IMR-90 (cell line): Measurements from ENCODE around the gene ADGRV1. TPM values are rescaled to one million over a fixed set of nuclear protein-coding genes. Genes with fewer than 3 reads are reported as not detected.

ENCODE experiments used
- ATAC-seq: fragments of 200-7000 bp; cut with Tn5 transposase; 2 replicates; pipeline ENCODE4 v1.9.1; 2020; ENCODE audit warnings: low read depth, mild to moderate bottlenecking, moderate library complexity
- BruUV-seq: library from RNA; stranded (reverse); fragments of 400-500 nt; replicated peaks from 2 replicates; lab custom pipeline; 2021; lab: Mats Ljungman, UMichigan
- CTCF ChIA-PET: fragments of 300-600 bp; formaldehyde crosslinking; extraction: SDS; loops from one replicate; lab custom pipeline; 2021; ENCODE audit warnings: antibody characterized with exemption; lab: Yijun Ruan, JAX
- POLR2A ChIA-PET: fragments of 300-600 bp; sonication (Branson Sonifier 250); formaldehyde crosslinking; loops from one replicate; lab custom pipeline; 2022; ENCODE audit warnings: antibody characterized with exemption; ENCODE audit not compliant: unreplicated experiment; lab: Charles Lee
- DNase-seq: peaks from one replicate; pipeline ENCODE4 v3.0.0; 2013
- H2AFZ ChIP-seq: replicated peaks from 2 replicates; pipeline ENCODE3; 2013; ENCODE audit warnings: low read length, mild to moderate bottlenecking; ENCODE audit not compliant: poor library complexity
- H2AK5ac ChIP-seq: 2 replicates; pipeline ENCODE4 v1.6.1; 2013; ENCODE audit warnings: low read depth, low read length, inconsistent platforms
- H2AK9ac ChIP-seq: replicated peaks from 2 replicates; pipeline ENCODE3; 2013; ENCODE audit warnings: mild to moderate bottlenecking, low read depth, low read length, moderate library complexity; ENCODE audit not compliant: poor library complexity
- H2BK120ac ChIP-seq: 2 replicates; pipeline ENCODE4 v1.6.1; 2013; ENCODE audit warnings: low read depth, low read length, inconsistent platforms
- H2BK15ac ChIP-seq: 3 replicates; pipeline ENCODE4 v1.6.1; 2013; ENCODE audit warnings: low read depth, low read length, inconsistent platforms
- H2BK20ac ChIP-seq: 2 replicates; pipeline ENCODE4 v1.6.1; 2013; ENCODE audit warnings: low read depth, mild to moderate bottlenecking, inconsistent platforms, low read length, moderate library complexity
- H2BK5ac ChIP-seq: 2 replicates; pipeline ENCODE4 v1.6.1; 2013; ENCODE audit warnings: mild to moderate bottlenecking, low read depth, low read length, inconsistent platforms; ENCODE audit not compliant: poor library complexity, severe bottlenecking
- H3K14ac ChIP-seq: replicated peaks from 2 replicates; pipeline ENCODE4 v1.6.1; 2013; ENCODE audit warnings: low read depth, low read length, inconsistent platforms
- H3K18ac ChIP-seq: 2 replicates; pipeline ENCODE4 v1.6.1; 2013; ENCODE audit warnings: low read depth, low read length, control low read depth
- H3K23ac ChIP-seq: 2 replicates; pipeline ENCODE4 v1.6.1; 2013; ENCODE audit warnings: low read depth, low read length, inconsistent platforms
- H3K27ac ChIP-seq: 2 replicates; pipeline ENCODE4 v1.5.1; 2013; ENCODE audit warnings: mild to moderate bottlenecking, control low read depth, low read length; ENCODE audit not compliant: insufficient read depth
- H3K27me3 ChIP-seq: 2 replicates; pipeline ENCODE4 v1.6.1; 2013; ENCODE audit warnings: low read length; ENCODE audit not compliant: control insufficient read depth, insufficient read depth
- H3K36me3 ChIP-seq: 2 replicates; pipeline ENCODE4 v1.6.1; 2013; ENCODE audit warnings: low read length, mixed read lengths; ENCODE audit not compliant: control insufficient read depth, insufficient read depth
- H3K4ac ChIP-seq: 2 replicates; pipeline ENCODE4 v1.6.1; 2013; ENCODE audit warnings: low read depth, low read length, inconsistent platforms
- H3K4me1 ChIP-seq: 2 replicates; pipeline ENCODE4 v1.6.1; 2013; ENCODE audit warnings: low read length, mixed read lengths; ENCODE audit not compliant: control insufficient read depth, insufficient read depth
- H3K4me2 ChIP-seq: 2 replicates; pipeline ENCODE4 v1.6.1; 2013; ENCODE audit warnings: low read depth, mild to moderate bottlenecking, control low read depth, low read length, moderate library complexity
- H3K4me3 ChIP-seq: 2 replicates; pipeline ENCODE4 v1.5.1; 2013; ENCODE audit warnings: low read depth, mild to moderate bottlenecking, control low read depth, low read length, moderate library complexity; ENCODE audit not compliant: insufficient read depth
- H3K56ac ChIP-seq: 2 replicates; pipeline ENCODE4 v1.6.1; 2013; ENCODE audit warnings: low read length, inconsistent platforms; ENCODE audit not compliant: insufficient read depth; ENCODE audit errors: extremely low read depth
- H3K79me1 ChIP-seq, 2 experiments: 2 replicates each; pipeline ENCODE4 v1.6.1; 2013; ENCODE audit warnings: low read length in 2 of 2, inconsistent platforms in 1 of 2, low read depth in 1 of 2
- H3K9ac ChIP-seq: 2 replicates; pipeline ENCODE4 v1.6.1; 2013; ENCODE audit warnings: low read depth, low read length, control low read depth
- H3K9me1 ChIP-seq: 2 replicates; pipeline ENCODE4 v1.6.1; 2013; ENCODE audit warnings: low read length, inconsistent platforms; ENCODE audit not compliant: insufficient read depth
- H3K9me3 ChIP-seq: 2 replicates; pipeline ENCODE4 v1.6.1; 2013; ENCODE audit warnings: low read length; ENCODE audit not compliant: control insufficient read depth, insufficient read depth
- H4K20me1 ChIP-seq: 2 replicates; pipeline ENCODE4 v1.6.1; 2013; ENCODE audit warnings: low read length, inconsistent platforms; ENCODE audit not compliant: insufficient read depth
- H4K5ac ChIP-seq: 2 replicates; pipeline ENCODE4 v1.6.1; 2013; ENCODE audit warnings: mild to moderate bottlenecking, low read depth, low read length, control low read depth
- H4K8ac ChIP-seq, 2 experiments: 2 replicates each; pipeline ENCODE4 v1.6.1; 2013; ENCODE audit warnings: low read depth in 2 of 2, low read length in 2 of 2, control low read depth in 1 of 2, inconsistent platforms in 1 of 2
- H4K91ac ChIP-seq: 2 replicates; pipeline ENCODE4 v1.6.1; 2013; ENCODE audit warnings: low read depth, low read length, inconsistent platforms; ENCODE audit not compliant: insufficient read depth
- CEBPB ChIP-seq: IDR thresholded peaks from 2 replicates; pipeline ENCODE4 v1.6.1; 2012; ENCODE audit warnings: low read depth, low read length, improper control_type of control experiment
- CHD1 ChIP-seq: IDR thresholded peaks from 2 replicates; pipeline ENCODE4 v1.6.1; 2012; ENCODE audit warnings: low read depth, low read length, improper control_type of control experiment
- CTCF ChIP-seq: conservative IDR thresholded peaks from 2 replicates; pipeline ENCODE4 v1.5.1; 2012; ENCODE audit warnings: mild to moderate bottlenecking, low read depth, low read length, improper control_type of control experiment
- FOS ChIP-seq: fragments of 150-350 bp; IDR thresholded peaks from 2 replicates; pipeline ENCODE4 v1.6.1; 2016; ENCODE audit warnings: low read depth, low read length
- MAZ ChIP-seq: IDR thresholded peaks from 2 replicates; pipeline ENCODE4 v1.6.1; 2012; ENCODE audit warnings: low read depth, mild to moderate bottlenecking, low read length, improper control_type of control experiment, moderate library complexity, borderline replicate concordance
- NFE2L2 ChIP-seq: fragments of 150-350 bp; IDR thresholded peaks from 2 replicates; pipeline ENCODE4 v1.6.1; 2016; ENCODE audit warnings: low read depth, mild to moderate bottlenecking, low read length
- POLR2A ChIP-seq: IDR thresholded peaks from 2 replicates; pipeline ENCODE4 v1.6.1; 2012; ENCODE audit warnings: mild to moderate bottlenecking, low read depth, low read length
- RAD21 ChIP-seq: IDR thresholded peaks from 2 replicates; pipeline ENCODE4 v1.6.1; 2012; ENCODE audit warnings: low read length, improper control_type of control experiment
- WGBS, 2 experiments: methylation state at CpG; one replicate each; pipeline versions ENCODE4 v1.1.5 to v1.1.7; 2013; ENCODE audit warnings: missing lambda C conversion rate in 2 of 2; ENCODE audit not compliant: insufficient read length in 1 of 2; ENCODE audit errors: extremely low coverage in 2 of 2; 5-methylcytosine and 5-hydroxymethylcytosine counted together
- dilution Hi-C: fragments of 300-500 bp; cut with HindIII; formaldehyde crosslinking; loops from one replicate; pipeline ENCODE4 v1.14.3; 2018; ENCODE audit warnings: low sequenced_read_pairs; ENCODE audit not compliant: unreplicated experiment
- in situ Hi-C: fragments of 300-500 bp; cut with MboI; formaldehyde crosslinking; loops from 3 replicates; pipeline ENCODE4 v1.14.3; 2019; ENCODE audit warnings: low sequenced_read_pairs, inconsistent platforms, mixed read lengths
- intact Hi-C: fragments of 100-400 bp; cut with micrococcal nuclease; formaldehyde crosslinking; loops from 2 replicates; pipeline ENCODE4 v1.10.0; 2022
- polyA plus RNA-seq, 3 experiments: library from polyadenylated mRNA; depleted of rRNA; stranded (reverse); fragments of >200 nt; gene quantifications; 2 replicates each; pipeline ENCODE4 v1.2.3, GENCODE V29; 2012; ENCODE audit warnings: low replicate concordance in 1 of 3
- total RNA-seq: library from RNA; depleted of rRNA; stranded (reverse); fragments of >200 nt; gene quantifications from 2 replicates; pipeline ENCODE4 v1.2.3, GENCODE V29; 2012
- TF ChIP-seq, protein P1 (sequence below): fragments of 150-350 bp; IDR thresholded peaks from 2 replicates; pipeline ENCODE4 v1.6.1; 2017; ENCODE audit warnings: mild to moderate bottlenecking, antibody characterized with exemption, low read length, low read depth

ADGRV1 gene
- total and polyA plus RNA-seq, 2 of the 4 experiments (the other 2 are of a cell fraction), result under 0.01 TPM; not detected in 1

DNA sequence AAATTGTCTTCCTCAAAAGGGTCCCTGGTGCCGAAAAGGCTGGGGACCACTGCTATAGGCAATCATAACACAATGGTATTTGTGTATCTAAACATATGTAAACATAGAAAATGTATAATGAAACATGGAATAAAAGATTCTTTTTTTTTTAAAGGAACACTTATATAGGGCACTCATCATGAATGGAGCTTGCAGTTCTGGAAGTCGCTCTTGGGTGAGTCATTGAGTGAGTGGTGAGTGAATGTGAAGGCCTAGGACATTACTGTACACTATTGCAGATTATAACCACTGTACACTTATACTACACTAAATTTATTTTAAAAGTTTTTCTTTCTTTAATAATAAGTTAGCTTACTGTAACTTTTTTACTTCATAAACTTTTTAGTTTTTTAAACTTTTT, 648.1 kb downstream of the ADGRV1 start:
- no peak overlapping the region for H2AK9ac ChIP-seq
- peak overlapping the region; percentile 58; the same call in 1 of the 2 replicates for H3K4ac ChIP-seq
- DNase-seq (peak; percentile 90), ATAC-seq (peak; percentile 95)
- dilution Hi-C loops (no loop called here), in situ Hi-C loops (no loop called here), intact Hi-C loops (no loop called here)
- no peaks in the 10 kb centered on the region for H3K36me3 ChIP-seq
- H3K56ac ChIP-seq, result no peak overlapping the region
- H3K4me3 ChIP-seq, result no peak overlapping the region
- H3K9me1 ChIP-seq, result peaks cover 5% of the 10 kb centered on the region
- no peak overlapping the region for H3K14ac ChIP-seq
- H3K4me1 ChIP-seq, result no peaks in the 10 kb centered on the region; the same call in 1 of the 2 replicates
- H4K8ac ChIP-seq, result peak overlapping the region in 1 of 2 experiments; percentile 40; a peak in 1 of 4 replicates
- no peak overlapping the region for H3K9ac ChIP-seq
- peak overlapping the region; percentile 25 for H2BK5ac ChIP-seq
- H2AFZ ChIP-seq, result no peak overlapping the region
- no peak overlapping the region for H4K91ac ChIP-seq
- H4K5ac ChIP-seq, result no peak overlapping the region
- no peak overlapping the region for H3K18ac ChIP-seq
- TF ChIP-seq NFE2L2 (no peak), CTCF (no peak), RAD21 (no peak), POLR2A (no peak), MAZ (no peak), FOS (peak; percentile 80), CEBPB (peak; percentile 8; the same call in 1 of the 2 replicates), CHD1 (no peak)
- TF ChIP-seq, protein P1, sequence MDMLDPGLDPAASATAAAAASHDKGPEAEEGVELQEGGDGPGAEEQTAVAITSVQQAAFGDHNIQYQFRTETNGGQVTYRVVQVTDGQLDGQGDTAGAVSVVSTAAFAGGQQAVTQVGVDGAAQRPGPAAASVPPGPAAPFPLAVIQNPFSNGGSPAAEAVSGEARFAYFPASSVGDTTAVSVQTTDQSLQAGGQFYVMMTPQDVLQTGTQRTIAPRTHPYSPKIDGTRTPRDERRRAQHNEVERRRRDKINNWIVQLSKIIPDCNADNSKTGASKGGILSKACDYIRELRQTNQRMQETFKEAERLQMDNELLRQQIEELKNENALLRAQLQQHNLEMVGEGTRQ, result no peak
- H2AK5ac ChIP-seq, result no peak overlapping the region
- no peak overlapping the region for H2BK120ac ChIP-seq
- CTCF ChIA-PET, result interaction anchor here (0.6 to 0.7 kb wide), 2 partner anchors 37 to 70 kb away, joined by 3 to 4 read pairs; no protein-coding TSS in a partner anchor
- H3K79me1 ChIP-seq, result no peaks in the 10 kb centered on the region
- POLR2A ChIA-PET, result no interaction called here
- BruUV-seq, result no TSS peak
- no CpG with 5 or more reads among the region's 2 CpGs for WGBS, 2 experiments
- H2BK15ac ChIP-seq, result peak overlapping the region; percentile 9; the same call in 1 of the 3 replicates
- peak overlapping the region; percentile 22; the same call in 1 of the 2 replicates for H2BK20ac ChIP-seq
- H3K27me3 ChIP-seq, result no peaks in the 10 kb centered on the region
- H3K23ac ChIP-seq, result no peak overlapping the region
- no peak overlapping the region for H3K4me2 ChIP-seq
- H3K27ac ChIP-seq, result no peak overlapping the region
- no peaks in the 10 kb centered on the region for H3K9me3 ChIP-seq
- H4K20me1 ChIP-seq, result no peaks in the 10 kb centered on the region
